ENCODE results near the gene DDAH1.

DNA sequence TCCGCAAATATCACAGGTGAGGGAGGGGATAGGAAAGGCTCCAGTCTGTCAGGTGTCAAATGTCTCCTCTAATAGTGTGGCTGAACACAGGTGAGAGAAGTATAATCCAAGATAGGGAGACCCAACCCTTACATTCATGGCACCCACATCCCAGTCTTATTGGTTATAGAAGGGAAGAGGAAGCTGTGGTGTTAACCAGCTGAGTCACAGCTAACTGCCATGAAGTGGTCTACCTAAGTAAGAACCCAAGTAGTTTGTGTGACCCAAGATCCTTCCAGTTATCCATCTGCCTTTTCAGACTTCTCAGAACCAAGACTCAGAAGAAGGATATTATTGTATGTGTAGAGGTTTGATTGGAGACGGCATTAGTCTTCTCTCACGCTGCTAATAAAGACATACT is 37.1 kb downstream of the DDAH1 start:
- TF ChIP-seq, protein P1, sequence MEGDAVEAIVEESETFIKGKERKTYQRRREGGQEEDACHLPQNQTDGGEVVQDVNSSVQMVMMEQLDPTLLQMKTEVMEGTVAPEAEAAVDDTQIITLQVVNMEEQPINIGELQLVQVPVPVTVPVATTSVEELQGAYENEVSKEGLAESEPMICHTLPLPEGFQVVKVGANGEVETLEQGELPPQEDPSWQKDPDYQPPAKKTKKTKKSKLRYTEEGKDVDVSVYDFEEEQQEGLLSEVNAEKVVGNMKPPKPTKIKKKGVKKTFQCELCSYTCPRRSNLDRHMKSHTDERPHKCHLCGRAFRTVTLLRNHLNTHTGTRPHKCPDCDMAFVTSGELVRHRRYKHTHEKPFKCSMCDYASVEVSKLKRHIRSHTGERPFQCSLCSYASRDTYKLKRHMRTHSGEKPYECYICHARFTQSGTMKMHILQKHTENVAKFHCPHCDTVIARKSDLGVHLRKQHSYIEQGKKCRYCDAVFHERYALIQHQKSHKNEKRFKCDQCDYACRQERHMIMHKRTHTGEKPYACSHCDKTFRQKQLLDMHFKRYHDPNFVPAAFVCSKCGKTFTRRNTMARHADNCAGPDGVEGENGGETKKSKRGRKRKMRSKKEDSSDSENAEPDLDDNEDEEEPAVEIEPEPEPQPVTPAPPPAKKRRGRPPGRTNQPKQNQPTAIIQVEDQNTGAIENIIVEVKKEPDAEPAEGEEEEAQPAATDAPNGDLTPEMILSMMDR (IDR thresholded peaks at IDR 0.05), result no peak
- TF ChIP-seq KDM1A (IDR thresholded peaks at IDR 0.05; ENCODE audit: low read depth) (no peak), RCOR1 (IDR thresholded peaks at IDR 0.05; ENCODE audit: low read depth, low read length) (no peak), RNF2 (IDR thresholded peaks at IDR 0.05; ENCODE audit: borderline replicate concordance, low read depth) (no peak)
- TF ChIP-seq, protein P2, sequence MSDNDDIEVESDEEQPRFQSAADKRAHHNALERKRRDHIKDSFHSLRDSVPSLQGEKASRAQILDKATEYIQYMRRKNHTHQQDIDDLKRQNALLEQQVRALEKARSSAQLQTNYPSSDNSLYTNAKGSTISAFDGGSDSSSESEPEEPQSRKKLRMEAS (IDR thresholded peaks at IDR 0.05), result no peak
- TF ChIP-seq, protein P3, sequence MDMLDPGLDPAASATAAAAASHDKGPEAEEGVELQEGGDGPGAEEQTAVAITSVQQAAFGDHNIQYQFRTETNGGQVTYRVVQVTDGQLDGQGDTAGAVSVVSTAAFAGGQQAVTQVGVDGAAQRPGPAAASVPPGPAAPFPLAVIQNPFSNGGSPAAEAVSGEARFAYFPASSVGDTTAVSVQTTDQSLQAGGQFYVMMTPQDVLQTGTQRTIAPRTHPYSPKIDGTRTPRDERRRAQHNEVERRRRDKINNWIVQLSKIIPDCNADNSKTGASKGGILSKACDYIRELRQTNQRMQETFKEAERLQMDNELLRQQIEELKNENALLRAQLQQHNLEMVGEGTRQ (IDR thresholded peaks at IDR 0.05), result no peak
